GM23248 (cell line): Measurements from ENCODE around the gene SPATA6.

Source experiments
- EZH2 ChIP-seq: fragments of 200-600 bp; sonication (generic); IDR thresholded peaks from 2 replicates; pipeline ENCODE4 v1.6.1; 2018; ENCODE audit warnings: antibody characterized with exemption, mild to moderate bottlenecking; ENCODE audit not compliant: insufficient read depth, poor library complexity, severe bottlenecking
- EZH2phosphoT487 ChIP-seq: fragments of 200-600 bp; sonication (generic); IDR thresholded peaks from 2 replicates; pipeline ENCODE4 v1.6.1; 2018; ENCODE audit warnings: antibody characterized with exemption, moderate library complexity, mild to moderate bottlenecking, low read depth; ENCODE audit not compliant: insufficient read depth

- no peak for TF ChIP-seq EZH2
- no peak for TF ChIP-seq EZH2phosphoT487
These were observed 50.0 kb downstream of the SPATA6 start for GRCh38 chr1:48422009-48422408.
